Stomach (tissue), 4 donors: ENCODE data around the gene FOXO1.

ENCODE experiments used
- CTCF ChIP-seq, 7 experiments: fragments of 450-650 bp in 4 of 7; fragments of 200-600 bp in 3 of 7; sonication (generic) in 3 of 7; IDR thresholded peaks; one replicate each; pipeline ENCODE4 v1.5.1; 2016 to 2019; ENCODE audit warnings: antibody characterized with exemption in 7 of 7, control low read depth in 2 of 7, mild to moderate bottlenecking in 1 of 7
- POLR2A ChIP-seq, 4 donors: fragments of 450-650 bp; IDR thresholded peaks; one replicate each; pipeline ENCODE4 v1.6.1; 2016; ENCODE audit warnings: antibody characterized with exemption in 4 of 4, control low read depth in 2 of 4, mild to moderate bottlenecking in 1 of 4, moderate library complexity in 1 of 4

GRCh38 chr13:40632915-40633314, 33.5 kb downstream of the FOXO1 start:
- no peak for TF ChIP-seq CTCF (IDR thresholded peaks at IDR 0.05)
- TF ChIP-seq POLR2A (IDR thresholded peaks at IDR 0.05), result no peak
